K562 (cell line): ENCODE measurements around the gene KCNK1. TPM values are rescaled to one million over a fixed set of nuclear protein-coding genes. Genes with fewer than 3 reads are reported as not detected.

Experiments
- AFF4 ChIP-seq: sonication (generic); formaldehyde crosslinking; IDR thresholded peaks from 2 replicates; pipeline ENCODE4 v1.8.0; 2023; ENCODE audit warnings: mild to moderate bottlenecking, missing genetic modification reagents
- ARID1B ChIP-seq: fragments of 450-650 bp; IDR thresholded peaks from 2 replicates; pipeline ENCODE4 v1.6.1; 2016; ENCODE audit warnings: antibody characterized with exemption, mild to moderate bottlenecking, inconsistent platforms
- CEBPB ChIP-seq: fragments of 450-650 bp; IDR thresholded peaks from 2 replicates; pipeline ENCODE4 v1.6.1; 2016; ENCODE audit warnings: missing genetic modification characterization, missing compliant biosample characterization
- CEBPG ChIP-seq, 3 experiments: fragments of 200-800 bp in 1 of 3; sonication (Bioruptor generic) in 1 of 3; sonication (generic) in 1 of 3; formaldehyde crosslinking in 1 of 3; IDR thresholded peaks in 2 of 3; conservative IDR thresholded peaks in 1 of 3; 2 replicates each; pipeline versions ENCODE4 v1.6.1 to v1.8.0; 2016 to 2022; ENCODE audit warnings: missing compliant biosample characterization in 2 of 3, missing genetic modification characterization in 2 of 3, mild to moderate bottlenecking in 1 of 3, missing genetic modification reagents in 1 of 3
- CEBPZ ChIP-seq: fragments of 150-350 bp; IDR thresholded peaks from 2 replicates; pipeline ENCODE4 v1.6.1; 2014; ENCODE audit warnings: low read depth, mild to moderate bottlenecking, low read length, borderline replicate concordance
- CREB5 ChIP-seq: fragments of 250-450 bp; sonication (Bioruptor Pico); IDR thresholded peaks from 2 replicates; pipeline ENCODE4 v1.5.0; 2020; ENCODE audit warnings: mild to moderate bottlenecking
- MTA2 ChIP-seq: fragments of 450-650 bp; IDR thresholded peaks from 2 replicates; pipeline ENCODE4 v1.6.1; 2016; ENCODE audit warnings: low read depth
- MYC ChIP-seq, 2 experiments: fragments of 250-450 bp in 1 of 2; sonication (Bioruptor Pico) in 1 of 2; IDR thresholded peaks; 2 replicates each; pipeline versions ENCODE4 v1.5.1 to v1.6.1; 2012 to 2021; ENCODE audit warnings: low read depth in 2 of 2, borderline replicate concordance in 1 of 2, improper control_type of control experiment in 1 of 2, low read length in 1 of 2, mild to moderate bottlenecking in 1 of 2, moderate library complexity in 1 of 2
- PHTF2 ChIP-seq: fragments of 250-450 bp; sonication (Bioruptor Pico); IDR thresholded peaks from 2 replicates; pipeline ENCODE4 v1.5.0; 2021; ENCODE audit warnings: mild to moderate bottlenecking
- PRMT5 ChIP-seq: sonication (generic); formaldehyde crosslinking; IDR thresholded peaks from 2 replicates; pipeline ENCODE4 v1.5.0; 2020; ENCODE audit warnings: missing genetic modification reagents
- SMAD1 ChIP-seq: fragments of 150-350 bp; IDR thresholded peaks from 2 replicates; pipeline ENCODE4 v1.6.1; 2014; ENCODE audit warnings: low read length, low read depth; ENCODE audit not compliant: partially characterized antibody
- SMC3 ChIP-seq: conservative IDR thresholded peaks from 2 replicates; pipeline ENCODE4 v1.6.1; 2011; ENCODE audit warnings: low read depth, low read length, improper control_type of control experiment; ENCODE audit not compliant: insufficient read depth
- ZNF175 ChIP-seq: fragments of 200-800 bp; sonication (Bioruptor generic); IDR thresholded peaks from 2 replicates; pipeline ENCODE4 v1.6.1; 2016; ENCODE audit warnings: low read depth, mild to moderate bottlenecking, missing genetic modification characterization, missing compliant biosample characterization
- ZNF444 ChIP-seq: fragments of 250-450 bp; sonication (Bioruptor Pico); IDR thresholded peaks from 2 replicates; pipeline ENCODE4 v1.4.0; 2020; ENCODE audit warnings: mild to moderate bottlenecking, moderate library complexity
- ZNF655 ChIP-seq: fragments of 250-450 bp; sonication (Bioruptor Pico); IDR thresholded peaks from 2 replicates; pipeline ENCODE4 v1.5.0; 2021
- ZZZ3 ChIP-seq: fragments of 450-650 bp; IDR thresholded peaks from 2 replicates; pipeline ENCODE4 v1.6.1; 2016; ENCODE audit warnings: antibody characterized with exemption, mild to moderate bottlenecking, moderate library complexity
- polyA plus RNA-seq, 8 experiments: library from polyadenylated mRNA; depleted of rRNA in 4 of 8; stranded (reverse) in 5 of 8; unstranded in 3 of 8; fragments of >200 nt; fragmentation: Nextera tagmentation in 2 of 8; fragmentation: Illumina TruSeq in 1 of 8; extraction: Ambion mirVana in 2 of 8; extraction: Trizol in 1 of 8; gene quantifications; 2 replicates each; pipeline versions ENCODE4 v1.2.1 to v1.2.3, GENCODE V29; 2011 to 2014; ENCODE audit warnings: inconsistent platforms in 1 of 8, missing spikeins in 1 of 8
- total RNA-seq, 7 experiments: library from RNA; depleted of rRNA in 6 of 7; stranded (reverse); fragments of >200 nt in 6 of 7; fragmentation: Illumina TruSeq in 2 of 7; extraction: Trizol in 2 of 7; gene quantifications; 2 replicates each; pipeline versions ENCODE4 v1.2.1 to v1.2.3, GENCODE V29; 2011 to 2021; ENCODE audit warnings: low replicate concordance in 1 of 7

KCNK1 gene
- total and polyA plus RNA-seq, 9 of the 15 experiments (the other 6 are each of a cell fraction or from before 2014, with no cell fraction given) = 3.1 to 22.7 (median 6.0) TPM

GRCh38 chr1:233665575-233666270 is 51.8 kb downstream of the KCNK1 start (continued):
- peak; percentile 92 for TF ChIP-seq SMAD1
- peak; percentile 39; the same call in 1 of the 2 replicates for TF ChIP-seq MYC (IDR thresholded peaks at IDR 0.05; ENCODE audit: low read depth, low read length)
- TF ChIP-seq MYC (CRISPR knock-in tag; IDR thresholded peaks at IDR 0.05; ENCODE audit: borderline replicate concordance, low read depth) = peak; percentile 100
- TF ChIP-seq MTA2 = peak; percentile 96
- TF ChIP-seq PHTF2 (CRISPR knock-in tag) = peak; percentile 99
- no peak; the same call in 1 of the 2 replicates for TF ChIP-seq CEBPZ
- TF ChIP-seq ZNF444 (CRISPR knock-in tag) = peak; percentile 100
- TF ChIP-seq SMC3 = no peak
- no peak for TF ChIP-seq ZZZ3
- TF ChIP-seq AFF4 (CRISPR knock-in tag) = no peak
- TF ChIP-seq CEBPG (CRISPR knock-in tag; IDR thresholded peaks at IDR 0.05) = no peak
- TF ChIP-seq CEBPG (tag; conservative IDR thresholded peaks at IDR 0.05 in 1 of 2, IDR thresholded peaks at IDR 0.05 in 1 of 2) = peak; percentile 25 to 66; a peak in 2 of 4 replicates
- TF ChIP-seq CEBPB (tag) = peak; percentile 83
- TF ChIP-seq ZNF655 (CRISPR knock-in tag) = peak; percentile 98
- TF ChIP-seq ARID1B = peak; percentile 99
- TF ChIP-seq PRMT5 (CRISPR knock-in tag) = no peak
- peak; percentile 100 for TF ChIP-seq ZNF175 (CRISPR knock-in tag)
- peak; percentile 100 for TF ChIP-seq CREB5 (CRISPR knock-in tag)
